Kidney epithelial cell (primary cell): ENCODE results near the gene KRT86. TPM values are rescaled to one million over a fixed set of nuclear protein-coding genes. Genes with fewer than 3 reads are reported as not detected.

ENCODE experiments used
- DNase-seq: peaks from one replicate; pipeline ENCODE4 v3.0.0-alpha.2; 2010; ENCODE audit warnings: low read depth
- H3K27me3 ChIP-seq: 2 replicates; pipeline ENCODE4 v1.6.0; 2011; ENCODE audit warnings: low read length; ENCODE audit not compliant: control insufficient read depth, insufficient read depth
- H3K36me3 ChIP-seq: 2 replicates; pipeline ENCODE4 v1.5.1; 2011; ENCODE audit warnings: low read length; ENCODE audit not compliant: control insufficient read depth, insufficient read depth
- H3K4me3 ChIP-seq: 2 replicates; pipeline ENCODE4 v1.5.1; 2011; ENCODE audit warnings: low read depth, mild to moderate bottlenecking, control low read depth, low read length
- total RNA-seq: library from RNA; depleted of rRNA; stranded (reverse); fragments of >200 nt; gene quantifications from 2 replicates; pipeline ENCODE4 v1.2.3, GENCODE V29; 2015
- TF ChIP-seq, protein P1 (sequence below): IDR thresholded peaks from 2 replicates; pipeline ENCODE4 v1.5.1; 2011; ENCODE audit warnings: mild to moderate bottlenecking, moderate library complexity, low read length, control low read depth, inconsistent platforms; ENCODE audit not compliant: insufficient read depth, poor library complexity, severe bottlenecking

KRT86 gene
- total RNA-seq, 1 donor from 2014 or later: 6.9 TPM

DNA sequence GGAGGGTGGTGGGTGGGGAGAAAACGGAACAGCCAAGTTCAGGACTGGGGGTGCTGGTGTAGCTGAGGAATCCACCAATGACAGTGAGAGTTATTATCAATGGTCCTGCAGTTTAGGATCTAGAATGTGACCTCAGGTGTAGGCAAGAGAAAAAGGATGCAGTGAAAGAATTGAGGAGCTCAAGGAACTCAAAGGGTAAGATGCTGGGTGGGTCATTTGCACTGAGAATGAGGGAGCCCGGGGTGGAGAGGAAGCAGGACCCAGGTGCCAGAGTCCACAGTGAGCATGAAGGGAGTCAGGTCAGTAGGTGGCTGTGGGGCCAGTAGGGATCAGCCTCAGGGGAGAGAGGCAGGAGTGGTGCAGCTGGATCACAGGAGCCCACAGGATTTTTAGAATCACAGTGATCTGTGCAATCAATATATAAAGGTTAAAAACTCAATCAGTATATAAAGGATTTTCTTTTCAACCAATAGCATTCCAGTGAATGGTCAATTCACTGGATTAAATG is 44.6 kb upstream of the KRT86 start:
- no peak for DNase-seq
- peaks cover 15% of the 10 kb centered on the region for H3K27me3 ChIP-seq
- TF ChIP-seq, protein P1, sequence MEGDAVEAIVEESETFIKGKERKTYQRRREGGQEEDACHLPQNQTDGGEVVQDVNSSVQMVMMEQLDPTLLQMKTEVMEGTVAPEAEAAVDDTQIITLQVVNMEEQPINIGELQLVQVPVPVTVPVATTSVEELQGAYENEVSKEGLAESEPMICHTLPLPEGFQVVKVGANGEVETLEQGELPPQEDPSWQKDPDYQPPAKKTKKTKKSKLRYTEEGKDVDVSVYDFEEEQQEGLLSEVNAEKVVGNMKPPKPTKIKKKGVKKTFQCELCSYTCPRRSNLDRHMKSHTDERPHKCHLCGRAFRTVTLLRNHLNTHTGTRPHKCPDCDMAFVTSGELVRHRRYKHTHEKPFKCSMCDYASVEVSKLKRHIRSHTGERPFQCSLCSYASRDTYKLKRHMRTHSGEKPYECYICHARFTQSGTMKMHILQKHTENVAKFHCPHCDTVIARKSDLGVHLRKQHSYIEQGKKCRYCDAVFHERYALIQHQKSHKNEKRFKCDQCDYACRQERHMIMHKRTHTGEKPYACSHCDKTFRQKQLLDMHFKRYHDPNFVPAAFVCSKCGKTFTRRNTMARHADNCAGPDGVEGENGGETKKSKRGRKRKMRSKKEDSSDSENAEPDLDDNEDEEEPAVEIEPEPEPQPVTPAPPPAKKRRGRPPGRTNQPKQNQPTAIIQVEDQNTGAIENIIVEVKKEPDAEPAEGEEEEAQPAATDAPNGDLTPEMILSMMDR: no peak
- H3K36me3 ChIP-seq: no peaks in the 10 kb centered on the region
- H3K4me3 ChIP-seq: no peak overlapping the region

DNA sequence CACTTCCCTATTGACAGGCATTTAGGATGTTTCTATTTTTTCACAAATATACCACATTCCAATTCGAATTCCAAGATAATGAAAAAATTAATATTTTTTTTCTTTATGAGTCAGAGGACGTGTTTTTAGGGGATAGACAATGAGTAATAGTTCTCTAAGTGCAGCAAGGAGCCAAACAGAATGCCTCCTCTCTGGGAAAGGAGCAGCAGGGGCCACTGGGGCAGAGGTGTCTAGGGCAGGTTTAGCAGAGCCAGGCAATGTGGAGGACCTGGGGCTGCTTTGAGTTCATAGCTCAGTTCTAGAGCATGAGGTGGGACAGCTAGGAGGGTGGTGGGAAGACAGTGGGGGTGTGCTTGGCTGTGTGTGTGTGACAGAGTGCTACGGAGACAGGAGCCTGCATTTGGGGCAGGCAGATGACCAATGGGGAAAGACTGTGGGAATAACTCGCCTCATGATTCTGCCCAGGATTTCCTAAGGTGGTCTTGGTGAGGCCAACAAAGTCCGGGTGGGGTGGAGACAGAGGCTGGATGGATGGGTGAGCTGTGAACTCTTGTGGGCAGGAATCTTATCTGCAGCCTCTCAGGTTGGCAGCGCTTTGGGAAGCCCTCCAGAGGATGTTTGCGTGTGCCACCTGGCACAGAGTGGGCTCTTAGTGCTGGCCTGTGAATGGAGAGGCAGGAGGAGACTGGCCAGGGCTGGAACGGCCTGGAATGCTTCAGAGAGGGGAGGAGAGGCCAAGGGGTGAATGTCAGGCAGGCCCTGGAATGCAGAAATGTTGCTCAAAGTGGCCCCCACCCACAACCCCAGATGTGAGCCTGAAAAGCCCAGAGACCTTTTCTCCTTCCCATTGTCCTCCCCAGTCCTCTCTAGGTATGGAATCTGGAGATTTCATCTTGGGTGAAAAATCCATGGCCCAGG is 43.8 kb upstream of the KRT86 start:
- DNase-seq: no peak
- peaks cover 15% of the 10 kb centered on the region for H3K27me3 ChIP-seq
- TF ChIP-seq, protein P1: no peak
- no peak overlapping the region for H3K4me3 ChIP-seq
- no peaks in the 10 kb centered on the region for H3K36me3 ChIP-seq

DNA sequence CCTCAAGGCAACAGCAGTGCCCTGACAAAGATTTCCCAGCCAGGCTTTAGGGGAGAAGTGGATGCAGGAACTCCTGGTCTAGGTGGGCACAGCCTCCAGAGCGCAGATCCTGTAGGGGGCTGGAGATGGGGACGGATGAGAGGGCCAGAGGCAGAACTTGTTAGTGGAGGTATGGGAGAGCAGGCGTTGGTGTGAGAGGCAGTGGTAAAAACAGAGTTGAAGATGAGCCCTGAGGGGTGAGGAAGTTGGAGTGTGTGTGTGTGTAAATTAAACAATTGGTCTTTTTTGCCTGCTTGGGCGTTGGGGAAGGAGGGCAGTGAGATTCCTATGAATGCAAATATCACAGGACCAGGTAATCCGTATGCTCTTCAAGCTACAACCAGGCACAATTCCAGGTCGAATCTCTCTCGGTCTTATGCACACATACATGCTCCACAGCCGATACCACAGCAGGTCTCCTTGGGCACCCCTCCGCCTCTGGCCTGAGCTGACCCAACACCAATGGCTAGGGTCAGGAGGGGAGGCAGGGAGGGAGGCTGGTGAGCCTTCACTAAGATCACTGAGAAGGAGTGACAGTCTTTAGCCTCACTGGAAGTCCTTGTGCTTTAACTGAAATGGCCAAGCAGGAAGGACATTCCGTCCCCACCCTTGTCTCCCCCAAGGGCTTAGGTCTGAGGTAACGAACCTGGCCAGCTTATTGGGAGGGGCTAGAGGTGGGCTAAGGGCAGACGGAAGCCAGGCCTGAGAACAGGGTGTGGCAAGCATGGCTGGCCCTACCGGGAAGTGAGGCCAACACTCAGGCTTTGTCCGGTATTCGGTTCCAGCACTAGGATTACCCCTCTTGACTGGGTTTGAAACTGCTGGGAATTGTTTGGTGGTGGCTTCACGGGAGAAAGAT is 42.9 kb upstream of the KRT86 start:
- H3K36me3 ChIP-seq: no peaks in the 10 kb centered on the region
- no peak overlapping the region for H3K4me3 ChIP-seq
- H3K27me3 ChIP-seq: peaks cover 15% of the 10 kb centered on the region
- TF ChIP-seq, protein P1: no peak
- DNase-seq: no peak

DNA sequence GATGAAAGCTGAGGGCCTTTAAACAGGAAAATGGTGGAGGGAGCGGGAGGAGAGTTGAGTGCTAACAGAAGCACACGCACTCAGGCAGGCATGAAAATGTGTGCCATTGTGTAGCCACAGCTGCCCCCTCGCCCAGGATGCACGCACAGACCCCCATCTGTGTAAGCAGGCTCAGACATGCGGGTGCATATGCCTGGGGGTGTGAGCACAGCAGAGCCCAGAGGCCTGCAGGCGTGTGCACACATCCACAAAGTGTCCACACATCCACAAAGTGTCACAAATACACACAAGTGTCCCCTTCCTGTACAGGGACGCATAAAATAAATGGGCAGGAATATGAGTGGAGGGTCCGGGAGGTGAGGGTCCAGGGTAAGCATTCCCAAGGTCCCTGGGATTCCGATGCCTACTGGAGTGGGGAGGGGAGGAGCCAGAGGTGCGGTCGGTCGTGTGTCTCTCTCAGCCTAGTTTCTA is 42.2 kb upstream of the KRT86 start:
- H3K4me3 ChIP-seq: no peak overlapping the region

DNA sequence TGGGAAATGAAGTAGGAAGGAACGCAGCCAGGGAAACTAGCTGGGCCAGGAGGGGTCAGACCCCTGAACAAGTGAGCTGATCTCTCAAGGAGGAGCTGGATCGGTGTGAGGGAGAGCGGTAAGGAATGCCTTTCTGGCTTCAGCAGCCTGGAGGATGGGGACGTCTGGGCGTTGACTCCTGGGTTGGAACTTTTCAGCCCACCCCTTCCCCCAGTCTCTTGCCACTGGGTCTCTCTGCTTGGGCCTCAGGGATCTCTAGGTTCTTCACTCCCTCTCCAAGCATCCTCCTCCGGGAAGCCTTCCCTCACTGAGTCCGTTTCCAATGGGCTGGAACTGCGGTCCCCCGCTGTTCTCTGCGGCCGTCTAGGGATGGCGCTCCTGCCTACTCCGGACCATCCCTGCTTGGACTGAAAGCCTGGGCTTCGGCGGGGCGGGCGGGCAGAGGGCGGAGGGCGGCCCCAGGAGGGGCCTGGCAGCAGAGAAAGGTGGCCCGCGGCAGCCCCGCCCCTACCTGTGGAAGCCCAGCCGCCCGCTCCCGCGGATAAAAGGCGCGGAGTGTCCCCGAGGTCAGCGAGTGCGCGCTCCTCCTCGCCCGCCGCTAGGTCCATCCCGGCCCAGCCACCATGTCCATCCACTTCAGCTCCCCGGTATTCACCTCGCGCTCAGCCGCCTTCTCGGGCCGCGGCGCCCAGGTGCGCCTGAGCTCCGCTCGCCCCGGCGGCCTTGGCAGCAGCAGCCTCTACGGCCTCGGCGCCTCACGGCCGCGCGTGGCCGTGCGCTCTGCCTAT is 41.6 kb upstream of the KRT86 start, which contains the start of gene KRT7:
Gene KRT7, plus strand, starts transcription at position 570 of the 788 bp plus-strand sequence. Its CDS starts 54 bp downstream, at position 624.
- Histone ChIP-seq H3K27me3 (peaks cover 15% of the 10 kb centered on the region), H3K36me3 (no peaks in the 10 kb centered on the region), H3K4me3 (peak within 1 kb of the TSS; percentile 33)
- DNase-seq: no peak
- TF ChIP-seq, protein P1: peak; percentile 18

More for the DNA sequence above, 42.2 kb upstream of the KRT86 start:
- TF ChIP-seq, protein P1: no peak
- no peak for DNase-seq
- Histone ChIP-seq H3K36me3 (no peaks in the 10 kb centered on the region), H3K27me3 (peaks cover 15% of the 10 kb centered on the region)
